Kidney epithelial cell (primary cell): ENCODE measurements around the gene PADI1. TPM values are rescaled to one million over a fixed set of nuclear protein-coding genes. Genes with fewer than 3 reads are reported as not detected.

Source experiments
- DNase-seq: peaks from one replicate; pipeline ENCODE4 v3.0.0-alpha.2; 2010; ENCODE audit warnings: low read depth
- H3K27me3 ChIP-seq: 2 replicates; pipeline ENCODE4 v1.6.0; 2011; ENCODE audit warnings: low read length; ENCODE audit not compliant: control insufficient read depth, insufficient read depth
- H3K36me3 ChIP-seq: 2 replicates; pipeline ENCODE4 v1.5.1; 2011; ENCODE audit warnings: low read length; ENCODE audit not compliant: control insufficient read depth, insufficient read depth
- H3K4me3 ChIP-seq: 2 replicates; pipeline ENCODE4 v1.5.1; 2011; ENCODE audit warnings: low read depth, mild to moderate bottlenecking, control low read depth, low read length
- total RNA-seq: library from RNA; depleted of rRNA; stranded (reverse); fragments of >200 nt; gene quantifications from 2 replicates; pipeline ENCODE4 v1.2.3, GENCODE V29; 2015
- TF ChIP-seq, protein P1 (sequence below): IDR thresholded peaks from 2 replicates; pipeline ENCODE4 v1.5.1; 2011; ENCODE audit warnings: mild to moderate bottlenecking, moderate library complexity, low read length, control low read depth, inconsistent platforms; ENCODE audit not compliant: insufficient read depth, poor library complexity, severe bottlenecking

Gene PADI1
- total RNA-seq, 1 donor from 2014 or later, result 2.4 TPM

DNA sequence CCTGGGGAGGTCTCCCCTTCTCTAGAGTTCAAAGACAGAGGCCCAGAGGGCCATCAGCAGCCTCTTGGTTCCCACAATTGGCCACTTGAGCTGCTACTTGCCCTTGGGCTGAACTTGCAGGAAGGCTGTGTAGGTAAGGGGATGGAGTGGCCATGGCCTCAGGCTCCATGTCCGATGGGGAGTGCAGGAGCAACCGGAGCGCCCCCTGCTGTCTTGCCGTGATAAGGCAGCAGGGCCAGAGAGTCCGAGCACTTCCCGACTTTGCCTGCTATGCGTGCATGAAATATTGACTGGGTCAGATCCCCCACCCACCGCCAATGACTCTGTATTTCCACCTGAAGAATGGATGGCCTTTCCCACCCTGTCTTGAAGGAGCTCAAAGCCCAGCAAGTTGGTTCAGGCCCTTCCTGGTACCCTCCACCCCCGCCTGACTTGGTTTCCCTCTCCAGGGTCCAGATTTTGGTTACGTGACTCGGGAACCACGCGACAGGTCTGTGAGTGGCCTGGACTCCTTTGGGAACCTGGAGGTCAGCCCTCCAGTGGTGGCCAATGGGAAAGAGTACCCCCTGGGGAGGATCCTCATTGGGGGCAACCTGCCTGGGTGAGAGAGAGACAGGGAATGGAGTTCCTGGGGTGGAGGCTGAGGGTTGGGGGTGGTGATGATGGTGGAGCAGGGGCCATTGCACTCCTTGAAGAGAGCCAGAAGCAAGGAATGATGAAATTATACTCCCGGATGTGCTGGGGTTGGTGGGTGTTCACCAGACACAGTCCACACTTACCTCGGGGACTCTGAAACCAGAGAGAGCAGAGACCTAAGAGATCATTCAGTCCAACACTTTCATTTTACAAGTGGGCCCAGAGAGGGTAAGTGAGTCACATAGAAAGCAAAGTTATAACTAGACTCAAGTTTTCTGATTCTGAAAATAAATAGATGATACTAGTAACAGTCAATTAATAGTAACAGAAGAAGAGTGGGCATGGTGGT is 69.5 kb downstream of the PADI1 start:
- Histone ChIP-seq H3K4me3 (no peak overlapping the region), H3K36me3 (no peaks in the 10 kb centered on the region), H3K27me3 (no peaks in the 10 kb centered on the region)
- TF ChIP-seq, protein P1, sequence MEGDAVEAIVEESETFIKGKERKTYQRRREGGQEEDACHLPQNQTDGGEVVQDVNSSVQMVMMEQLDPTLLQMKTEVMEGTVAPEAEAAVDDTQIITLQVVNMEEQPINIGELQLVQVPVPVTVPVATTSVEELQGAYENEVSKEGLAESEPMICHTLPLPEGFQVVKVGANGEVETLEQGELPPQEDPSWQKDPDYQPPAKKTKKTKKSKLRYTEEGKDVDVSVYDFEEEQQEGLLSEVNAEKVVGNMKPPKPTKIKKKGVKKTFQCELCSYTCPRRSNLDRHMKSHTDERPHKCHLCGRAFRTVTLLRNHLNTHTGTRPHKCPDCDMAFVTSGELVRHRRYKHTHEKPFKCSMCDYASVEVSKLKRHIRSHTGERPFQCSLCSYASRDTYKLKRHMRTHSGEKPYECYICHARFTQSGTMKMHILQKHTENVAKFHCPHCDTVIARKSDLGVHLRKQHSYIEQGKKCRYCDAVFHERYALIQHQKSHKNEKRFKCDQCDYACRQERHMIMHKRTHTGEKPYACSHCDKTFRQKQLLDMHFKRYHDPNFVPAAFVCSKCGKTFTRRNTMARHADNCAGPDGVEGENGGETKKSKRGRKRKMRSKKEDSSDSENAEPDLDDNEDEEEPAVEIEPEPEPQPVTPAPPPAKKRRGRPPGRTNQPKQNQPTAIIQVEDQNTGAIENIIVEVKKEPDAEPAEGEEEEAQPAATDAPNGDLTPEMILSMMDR, result peak; percentile 61
- no peak for DNase-seq

DNA sequence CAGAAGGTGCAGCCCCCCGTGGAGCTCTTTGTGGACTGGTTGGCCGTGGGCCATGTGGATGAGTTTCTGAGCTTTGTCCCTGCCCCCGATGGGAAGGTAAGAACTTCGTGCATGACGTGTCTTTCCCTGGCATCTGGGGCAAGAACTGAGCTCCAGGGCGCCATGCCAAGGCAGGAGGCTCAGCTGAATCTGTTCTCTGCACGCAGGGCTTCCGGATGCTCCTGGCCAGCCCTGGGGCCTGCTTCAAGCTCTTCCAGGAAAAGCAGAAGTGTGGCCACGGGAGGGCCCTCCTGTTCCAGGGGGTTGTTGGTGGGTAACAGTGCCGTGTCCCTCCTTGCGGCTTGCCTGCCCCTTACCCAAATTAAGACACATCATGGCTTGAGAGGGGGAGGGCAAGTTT is 71.6 kb downstream of the PADI1 start:
- Histone ChIP-seq H3K36me3 (no peaks in the 10 kb centered on the region), H3K27me3 (peaks cover 2% of the 10 kb centered on the region), H3K4me3 (no peak overlapping the region)
- DNase-seq, result no peak
- TF ChIP-seq, protein P1, result no peak

DNA sequence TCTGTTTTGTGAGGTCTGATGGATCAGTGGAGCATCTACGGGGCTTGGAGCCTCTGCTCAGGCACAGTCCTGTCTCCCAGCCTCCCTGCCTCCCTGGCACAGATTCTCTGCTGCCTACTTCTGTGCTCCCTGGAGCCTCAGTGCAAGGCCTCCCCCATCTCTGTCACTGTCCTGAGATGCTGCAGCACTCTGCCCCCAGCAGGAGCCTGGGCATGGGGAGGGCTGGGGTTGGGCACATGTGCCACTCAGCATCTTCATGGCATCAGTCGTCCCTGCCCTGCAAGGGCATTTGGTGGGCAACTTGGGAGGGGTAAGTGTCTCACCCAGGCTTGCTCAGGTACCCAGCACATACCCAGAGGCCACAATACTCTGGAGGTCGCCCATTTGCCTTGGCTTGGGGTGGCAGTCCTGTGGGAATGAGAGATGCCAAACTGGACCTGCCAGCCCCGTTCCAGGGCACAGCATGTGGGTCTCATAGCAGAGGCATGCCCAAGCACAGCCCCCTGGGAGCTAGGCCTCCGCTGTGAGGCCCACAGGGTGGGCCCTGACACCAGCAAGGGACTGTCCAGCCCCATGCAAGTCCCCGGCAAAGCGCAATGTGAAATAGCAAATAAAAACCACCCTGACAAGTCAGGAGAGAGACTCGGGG is 72.7 kb downstream of the PADI1 start:
- Histone ChIP-seq H3K27me3 (peaks cover 6% of the 10 kb centered on the region), H3K36me3 (no peaks in the 10 kb centered on the region), H3K4me3 (no peak overlapping the region)
- TF ChIP-seq, protein P1, result no peak
- DNase-seq, result no peak

DNA sequence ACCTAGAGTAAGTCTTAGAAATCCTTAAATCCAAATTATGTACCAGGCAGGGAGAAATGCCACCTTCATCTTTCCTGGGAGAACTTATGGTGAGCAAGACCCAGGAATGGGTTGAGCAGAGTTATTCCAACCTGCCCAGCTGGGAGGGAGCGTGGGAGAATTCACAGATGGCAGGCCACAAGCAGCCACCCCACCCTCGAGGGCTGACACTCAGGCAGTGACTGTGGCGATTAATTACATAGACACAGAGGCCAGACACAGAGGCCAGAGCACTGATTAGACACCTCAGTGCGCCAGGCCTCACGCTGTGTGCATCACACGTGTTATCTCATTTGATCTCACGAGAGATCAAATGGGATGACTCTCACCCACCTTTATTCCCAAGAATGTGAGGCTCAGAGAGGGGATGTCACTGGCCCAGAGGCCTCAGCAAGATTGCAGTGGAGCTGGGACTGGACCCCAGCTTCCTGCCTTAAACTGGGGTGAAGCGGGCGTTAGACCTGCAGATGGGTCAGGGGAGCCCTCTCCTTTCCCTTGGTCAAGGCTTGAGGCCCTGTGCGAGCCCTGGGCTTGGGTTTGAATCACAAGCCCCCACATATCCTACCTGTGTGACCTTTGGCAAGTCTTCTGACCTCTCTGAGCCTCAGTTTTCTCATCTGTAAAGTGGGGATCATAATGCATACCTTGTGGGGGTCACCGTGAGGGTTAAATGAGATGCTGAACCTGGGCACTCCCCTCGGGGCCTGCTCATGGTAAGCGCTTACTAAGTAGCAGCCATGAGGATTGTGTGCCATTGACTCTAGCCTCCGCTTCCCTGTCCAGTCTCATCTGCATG is 74.3 kb downstream of the PADI1 start:
- Histone ChIP-seq H3K36me3 (no peaks in the 10 kb centered on the region), H3K27me3 (peaks cover 12% of the 10 kb centered on the region), H3K4me3 (no peak overlapping the region)
- DNase-seq, result no peak
- TF ChIP-seq, protein P1, result no peak

DNA sequence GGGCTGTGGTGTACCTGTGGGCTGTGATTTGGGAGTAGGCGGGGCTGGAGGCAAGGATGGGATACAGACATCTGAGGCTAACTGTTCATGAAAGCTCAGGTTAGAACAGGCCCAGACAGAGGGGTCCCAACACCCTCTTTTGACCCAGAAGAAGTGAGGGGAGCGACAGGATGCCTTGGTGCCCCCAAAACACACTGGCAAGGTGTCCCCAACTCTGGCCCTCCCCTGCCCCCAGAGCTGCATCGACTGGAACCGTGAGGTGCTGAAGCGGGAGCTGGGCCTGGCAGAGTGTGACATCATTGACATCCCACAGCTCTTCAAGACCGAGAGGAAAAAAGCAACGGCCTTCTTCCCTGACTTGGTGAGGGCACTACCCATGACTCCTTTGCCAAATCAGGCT is 75.5 kb downstream of the PADI1 start:
- Histone ChIP-seq H3K27me3 (peaks cover 15% of the 10 kb centered on the region), H3K4me3 (no peak overlapping the region), H3K36me3 (no peaks in the 10 kb centered on the region)
- DNase-seq, result no peak
- TF ChIP-seq, protein P1, result no peak
